Panc1 (cell line): ENCODE data around the gene KCNMB2. TPM values are rescaled to one million over a fixed set of nuclear protein-coding genes. Genes with fewer than 3 reads are reported as not detected.

ENCODE experiments used
- ATAC-seq: fragments of 200-7000 bp; cut with Tn5 transposase; 2 replicates; pipeline ENCODE4 v1.9.1; 2020; ENCODE audit warnings: mild to moderate bottlenecking, moderate library complexity
- BruUV-seq: library from RNA; stranded (reverse); fragments of 400-500 nt; replicated peaks from 2 replicates; lab custom pipeline; 2021; lab: Mats Ljungman, UMichigan
- CTCF ChIA-PET: fragments of 300-600 bp; sonication (Branson Sonifier 250); formaldehyde crosslinking; loops from one replicate; lab custom pipeline; 2022; ENCODE audit warnings: antibody characterized with exemption; lab: Charles Lee
- POLR2A ChIA-PET: fragments of 300-600 bp; sonication (Branson Sonifier 250); formaldehyde crosslinking; loops from one replicate; lab custom pipeline; 2022; ENCODE audit warnings: antibody characterized with exemption; lab: Charles Lee
- DNase-seq: peaks from one replicate; pipeline ENCODE4 v3.0.0-alpha.2; 2010; ENCODE audit warnings: low read depth, low spot score
- H3K27ac ChIP-seq: 2 replicates; pipeline ENCODE4 v1.5.1; 2011; ENCODE audit warnings: mild to moderate bottlenecking, low read length, inconsistent platforms
- H3K27me3 ChIP-seq: fragments of 200-500 bp; sonication (Bioruptor generic); 2 replicates; pipeline ENCODE4 v1.6.0; 2014; ENCODE audit warnings: low read length, inconsistent platforms; ENCODE audit not compliant: control insufficient read depth, insufficient read depth
- H3K36me3 ChIP-seq: fragments of 200-500 bp; sonication (Bioruptor generic); 2 replicates; pipeline ENCODE4 v1.5.1; 2014; ENCODE audit warnings: inconsistent platforms, mild to moderate bottlenecking, low read length, moderate library complexity; ENCODE audit not compliant: control insufficient read depth, insufficient read depth
- H3K4me1 ChIP-seq: 2 replicates; pipeline ENCODE4 v1.5.1; 2011; ENCODE audit warnings: inconsistent platforms, mild to moderate bottlenecking, low read length, moderate library complexity; ENCODE audit not compliant: control insufficient read depth, insufficient read depth
- H3K4me3 ChIP-seq, 2 experiments: 2 replicates each; pipeline ENCODE4 v1.5.1; 2011 to 2012; ENCODE audit warnings: low read depth in 2 of 2, low read length in 2 of 2, mild to moderate bottlenecking in 2 of 2, inconsistent platforms in 1 of 2, moderate library complexity in 1 of 2
- H3K9me3 ChIP-seq: fragments of 200-500 bp; sonication (Bioruptor generic); 2 replicates; pipeline ENCODE4 v1.5.1; 2014; ENCODE audit warnings: low read depth, mild to moderate bottlenecking, inconsistent platforms, low read length, moderate library complexity; ENCODE audit not compliant: control insufficient read depth, insufficient read depth
- CTCF ChIP-seq: fragments of 450-650 bp; IDR thresholded peaks from 2 replicates; pipeline ENCODE4 v1.5.1; 2017; ENCODE audit warnings: mild to moderate bottlenecking
- POLR2AphosphoS5 ChIP-seq: IDR thresholded peaks from 2 replicates; pipeline ENCODE4 v1.6.1; 2012; ENCODE audit warnings: mild to moderate bottlenecking, low read depth, low read length, moderate library complexity
- REST ChIP-seq, 2 experiments: IDR thresholded peaks; 2 replicates each; pipeline ENCODE4 v1.6.1; 2011 to 2012; ENCODE audit warnings: low read depth in 2 of 2, control low read depth in 1 of 2, low read length in 1 of 2, mild to moderate bottlenecking in 1 of 2, moderate library complexity in 1 of 2; ENCODE audit not compliant: insufficient read depth in 1 of 2
- SIN3A ChIP-seq: IDR thresholded peaks from 2 replicates; pipeline ENCODE4 v1.6.1; 2012; ENCODE audit warnings: low read depth, mild to moderate bottlenecking, low read length, moderate library complexity, borderline replicate concordance; ENCODE audit not compliant: insufficient read depth
- TCF7L2 ChIP-seq: IDR thresholded peaks from 2 replicates; pipeline ENCODE4 v1.6.1; 2011; ENCODE audit warnings: mild to moderate bottlenecking, low read depth, low read length, inconsistent platforms
- in situ Hi-C: cut with HindIII; loops from 2 replicates; pipeline ENCODE4 v1.10.0; 2016; ENCODE audit warnings: low sequenced_read_pairs, low pct_unique_long_range_greater_than_20kb
- intact Hi-C: fragments of 100-400 bp; cut with micrococcal nuclease; formaldehyde crosslinking; loops from one replicate; pipeline ENCODE4 v1.10.0; 2022; ENCODE audit not compliant: unreplicated experiment
- total RNA-seq: library from RNA; stranded (reverse); gene quantifications from one replicate; pipeline ENCODE4 v1.2.1, GENCODE V29; 2021; ENCODE audit not compliant: unreplicated experiment

The KCNMB2 gene
- total RNA-seq, 1 experiment from 2014 or later = not detected

- H3K36me3 ChIP-seq = no peaks in the 10 kb centered on the region
- in situ Hi-C loops (no loop called here), intact Hi-C loops (no loop called here)
- CTCF ChIA-PET = interaction anchor here (0.6 kb wide), 1 partner anchor 46 kb away, joined by 4 read pairs; no protein-coding TSS in a partner anchor
- TF ChIP-seq SIN3A = no peak
- no peak for TF ChIP-seq TCF7L2
- TF ChIP-seq REST (IDR thresholded peaks at IDR 0.05; ENCODE audit: insufficient read depth in 1 of 2, low read depth in 2 of 2, low read length in 1 of 2) = no peak
- TF ChIP-seq POLR2AphosphoS5 = no peak
- TF ChIP-seq CTCF = no peak
- H3K4me1 ChIP-seq = no peaks in the 10 kb centered on the region
- no peaks in the 10 kb centered on the region for H3K9me3 ChIP-seq
- no TSS peak for BruUV-seq
- no peaks in the 10 kb centered on the region for H3K27me3 ChIP-seq
- H3K27ac ChIP-seq = no peak overlapping the region
- POLR2A ChIA-PET = no interaction called here
- no peak for DNase-seq
- H3K4me3 ChIP-seq = no peak overlapping the region
- no peak for ATAC-seq
These were observed 273.9 kb downstream of the KCNMB2 start for GRCh38 chr3:178810181-178810580.

GRCh38 chr3:178822722-178823121 is 286.5 kb downstream of the KCNMB2 start:
- no peak for TF ChIP-seq TCF7L2
- TF ChIP-seq REST (IDR thresholded peaks at IDR 0.05; ENCODE audit: insufficient read depth in 1 of 2, low read depth in 2 of 2, low read length in 1 of 2) = no peak
- TF ChIP-seq CTCF = no peak
- no peak for TF ChIP-seq POLR2AphosphoS5
- no peak for TF ChIP-seq SIN3A
- DNase-seq (no peak), ATAC-seq (no peak)
- H3K27ac ChIP-seq = no peak overlapping the region
- CTCF ChIA-PET = no interaction called here
- H3K27me3 ChIP-seq = no peaks in the 10 kb centered on the region
- POLR2A ChIA-PET = no interaction called here
- no peak overlapping the region for H3K4me3 ChIP-seq
- no peaks in the 10 kb centered on the region for H3K9me3 ChIP-seq
- in situ Hi-C loops = no loop called here
- H3K4me1 ChIP-seq = no peaks in the 10 kb centered on the region
- H3K36me3 ChIP-seq = no peaks in the 10 kb centered on the region
- BruUV-seq = no TSS peak
- intact Hi-C loops = no loop called here
